ENCODE measurements around the gene POP5. TPM values are rescaled to one million over a fixed set of nuclear protein-coding genes. Genes with fewer than 3 reads are reported as not detected.

The POP5 gene
- total RNA-seq, 1 experiment from 2014 or later: 49.5 TPM

GRCh38 chr12:120544691-120545090 lies 36.5 kb downstream of the POP5 start:
- H3K27me3 Mint-ChIP-seq (ENCODE audit: insufficient read depth, unreplicated experiment): no peaks in the 10 kb centered on the region
- no peaks in the 10 kb centered on the region for H3K9me3 Mint-ChIP-seq (ENCODE audit: unreplicated experiment)
- intact Hi-C loops (cut with micrococcal nuclease; ENCODE audit: unreplicated experiment): no loop called here
- TF ChIP-seq CTCF (IDR thresholded peaks at IDR 0.05; ENCODE audit: insufficient read depth in 1 of 2, low read depth in 1 of 2, low read length in 1 of 2, severe bottlenecking in 1 of 2, unreplicated experiment in 1 of 2): no peak
- Histone ChIP-seq H3K4me1 (peaks cover 24% of the 10 kb centered on the region), H3K4me3 (ENCODE audit: low read depth, low read length) (no peak overlapping the region), H3K36me3 (ENCODE audit: control insufficient read depth, insufficient read depth, low read length) (peaks cover 5% of the 10 kb centered on the region; the same call in 1 of the 2 replicates), H3K27me3 (replicated peaks; ENCODE audit: control insufficient read depth, insufficient read depth, low read length) (no peaks in the 10 kb centered on the region), H3K9me3 (no peaks in the 10 kb centered on the region)
- CTCF ChIA-PET: no interaction called here
- peaks cover 32% of the 10 kb centered on the region for H3K36me3 Mint-ChIP-seq (ENCODE audit: insufficient read depth, unreplicated experiment)
- no peak overlapping the region for H3K4me3 Mint-ChIP-seq (ENCODE audit: unreplicated experiment)
- POLR2A ChIA-PET: interaction anchor here (0.6 kb wide), 1 partner anchor 648 kb away, joined by 3 read pairs; no protein-coding TSS in a partner anchor
- no peak overlapping the region for H3K27ac Mint-ChIP-seq (ENCODE audit: unreplicated experiment)
- BruUV-seq (replicated peaks): no TSS peak
- DNase-seq: no peak
- H3K4me1 Mint-ChIP-seq (ENCODE audit: low read depth, unreplicated experiment): no peaks in the 10 kb centered on the region

DNA sequence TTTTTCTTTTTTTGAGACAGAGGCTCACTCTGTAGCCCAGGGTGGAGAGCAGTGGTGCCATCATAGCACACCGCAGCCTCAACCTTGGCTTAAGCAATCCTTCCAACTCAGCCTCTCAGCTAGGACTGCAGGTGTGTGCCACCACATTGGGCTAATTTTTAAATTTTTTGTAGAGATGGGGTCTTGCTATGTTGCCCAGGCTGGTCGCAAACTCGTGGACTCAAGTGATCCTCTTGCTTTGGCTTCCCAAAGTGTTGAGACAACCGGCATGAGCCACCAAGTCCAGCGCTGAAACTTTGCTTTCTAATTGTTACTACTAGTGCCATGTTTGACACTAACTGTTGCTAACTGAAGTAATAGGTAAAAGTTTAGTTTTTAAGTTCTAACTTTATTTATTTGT lies 39.0 kb downstream of the POP5 start:
- Histone ChIP-seq H3K27me3 (replicated peaks; ENCODE audit: control insufficient read depth, insufficient read depth, low read length) (no peaks in the 10 kb centered on the region), H3K36me3 (ENCODE audit: control insufficient read depth, insufficient read depth, low read length) (0 out of 2 replicates have a peak, but pooled peaks cover 2% of the 10 kb centered on the region), H3K9me3 (no peaks in the 10 kb centered on the region), H3K4me3 (ENCODE audit: low read depth, low read length) (no peak overlapping the region), H3K4me1 (peaks cover 31% of the 10 kb centered on the region)
- peaks cover 7% of the 10 kb centered on the region for H3K4me1 Mint-ChIP-seq (ENCODE audit: low read depth, unreplicated experiment)
- no peaks in the 10 kb centered on the region for H3K27me3 Mint-ChIP-seq (ENCODE audit: insufficient read depth, unreplicated experiment)
- H3K9me3 Mint-ChIP-seq (ENCODE audit: unreplicated experiment): no peaks in the 10 kb centered on the region
- no peak overlapping the region for H3K4me3 Mint-ChIP-seq (ENCODE audit: unreplicated experiment)
- no TSS peak for BruUV-seq (replicated peaks)
- H3K36me3 Mint-ChIP-seq (ENCODE audit: insufficient read depth, unreplicated experiment): peaks cover 47% of the 10 kb centered on the region
- H3K27ac Mint-ChIP-seq (ENCODE audit: unreplicated experiment): no peak overlapping the region
- intact Hi-C loops (cut with micrococcal nuclease; ENCODE audit: unreplicated experiment): no loop called here
- CTCF ChIA-PET: no interaction called here
- POLR2A ChIA-PET: no interaction called here
- TF ChIP-seq CTCF (IDR thresholded peaks at IDR 0.05; ENCODE audit: insufficient read depth in 1 of 2, low read depth in 1 of 2, low read length in 1 of 2, severe bottlenecking in 1 of 2, unreplicated experiment in 1 of 2): no peak
- DNase-seq: no peak

- H3K27me3 ChIP-seq (replicated peaks; ENCODE audit: control insufficient read depth, insufficient read depth, low read length): no peaks in the 10 kb centered on the region
- Mint-ChIP-seq H3K4me1 (ENCODE audit: low read depth, unreplicated experiment) (peaks cover 7% of the 10 kb centered on the region), H3K9me3 (ENCODE audit: unreplicated experiment) (no peaks in the 10 kb centered on the region), H3K27me3 (ENCODE audit: insufficient read depth, unreplicated experiment) (no peaks in the 10 kb centered on the region), H3K27ac (ENCODE audit: unreplicated experiment) (no peak overlapping the region), H3K4me3 (ENCODE audit: unreplicated experiment) (no peak overlapping the region), H3K36me3 (ENCODE audit: insufficient read depth, unreplicated experiment) (peaks cover 59% of the 10 kb centered on the region)
- POLR2A ChIA-PET: interaction anchor here (0.6 kb wide), 1 partner anchor 11 kb away, joined by 3 read pairs; no protein-coding TSS in a partner anchor
- TF ChIP-seq CTCF (IDR thresholded peaks at IDR 0.05; ENCODE audit: insufficient read depth in 1 of 2, low read depth in 1 of 2, low read length in 1 of 2, severe bottlenecking in 1 of 2, unreplicated experiment in 1 of 2): no peak
- DNase-seq: no peak
- 0 out of 2 replicates have a peak, but pooled peaks cover 2% of the 10 kb centered on the region for H3K36me3 ChIP-seq (ENCODE audit: control insufficient read depth, insufficient read depth, low read length)
- no TSS peak for BruUV-seq (replicated peaks)
- no peaks in the 10 kb centered on the region for H3K9me3 ChIP-seq
- intact Hi-C loops (cut with micrococcal nuclease; ENCODE audit: unreplicated experiment): no loop called here
- H3K4me3 ChIP-seq (ENCODE audit: low read depth, low read length): no peak overlapping the region
- H3K4me1 ChIP-seq: peaks cover 33% of the 10 kb centered on the region
- CTCF ChIA-PET: no interaction called here
These were observed 40.8 kb downstream of the POP5 start for GRCh38 chr12:120540445-120540844.
